Measurements from ENCODE around the gene CLDN1. TPM values are rescaled to one million over a fixed set of nuclear protein-coding genes. Genes with fewer than 3 reads are reported as not detected.
A peak's percentile ranks its signal among the peaks of the same experiment; 100 is the strongest.

Gene CLDN1
- total and polyA plus RNA-seq, 2 of the 13 experiments (the other 11 are each of a cell fraction or from before 2014, with no cell fraction given) = 42.7 to 51.6 TPM

DNA sequence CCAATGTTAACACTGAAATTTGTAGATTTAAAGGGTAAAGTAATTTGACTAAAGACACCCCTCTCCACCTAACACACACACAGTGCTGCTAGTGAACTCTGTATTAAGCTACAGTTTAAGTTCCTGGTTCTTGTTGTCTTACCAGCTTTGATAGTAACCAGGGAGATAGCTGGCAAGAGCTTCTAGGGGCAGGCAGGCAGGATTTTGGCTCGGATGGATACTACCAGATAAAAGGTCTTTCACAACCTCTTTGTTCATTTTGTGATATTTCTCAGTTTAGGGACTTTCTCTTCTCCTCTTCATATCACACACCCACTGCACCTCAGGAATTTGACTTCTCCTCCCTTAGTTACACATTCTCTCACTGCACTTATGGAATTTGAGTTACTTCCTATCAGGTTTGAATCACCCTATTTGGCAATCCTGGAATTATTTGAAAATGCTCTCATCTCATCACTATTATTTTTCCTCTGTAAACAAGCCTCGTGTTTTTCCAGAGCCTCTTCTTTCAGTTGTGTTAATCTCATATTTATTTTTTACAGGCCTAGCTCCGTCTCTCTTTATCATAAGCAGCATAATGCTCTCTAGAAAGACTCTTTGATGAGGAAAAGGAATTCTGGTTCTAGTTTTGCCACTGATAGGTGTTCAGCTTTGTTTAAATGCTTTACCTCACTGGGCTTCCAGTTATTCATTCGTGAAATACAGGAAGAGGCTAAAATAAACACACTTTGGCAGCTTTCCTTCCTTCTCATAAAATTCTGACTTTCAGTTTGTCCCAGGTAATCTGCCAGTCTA lies 23.0 kb upstream of the CLDN1 start (continued):
- TF ChIP-seq, protein P1, sequence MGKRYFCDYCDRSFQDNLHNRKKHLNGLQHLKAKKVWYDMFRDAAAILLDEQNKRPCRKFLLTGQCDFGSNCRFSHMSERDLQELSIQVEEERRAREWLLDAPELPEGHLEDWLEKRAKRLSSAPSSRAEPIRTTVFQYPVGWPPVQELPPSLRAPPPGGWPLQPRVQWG (CRISPR knock-in tag; IDR thresholded peaks at IDR 0.05; ENCODE audit: borderline replicate concordance, low read depth) = no peak
- TF ChIP-seq POLR2G (IDR thresholded peaks at IDR 0.05; ENCODE audit: low read depth, low read length) = no peak
- TF ChIP-seq RAD21 (CRISPR knock-in tag; IDR thresholded peaks at IDR 0.05) = no peak
- TF ChIP-seq HMGXB4 (CRISPR knock-in tag; IDR thresholded peaks at IDR 0.05; ENCODE audit: borderline replicate concordance in 1 of 2, low read depth in 1 of 2) = no peak
- TF ChIP-seq IRF2 (CRISPR knock-in tag; IDR thresholded peaks at IDR 0.05) = peak; percentile 17; the same call in 1 of the 2 replicates
- no peak for TF ChIP-seq ZNF24 (IDR thresholded peaks at IDR 0.05)
- no peak for TF ChIP-seq SSRP1 (CRISPR knock-in tag; IDR thresholded peaks at IDR 0.05)
- no peak for TF ChIP-seq SMC3 (IDR thresholded peaks at IDR 0.05; ENCODE audit: low read length)
- no peak for TF ChIP-seq BORCS8-MEF2B (CRISPR knock-in tag; IDR thresholded peaks at IDR 0.05)
- TF ChIP-seq HDAC6 (IDR thresholded peaks at IDR 0.05; ENCODE audit: low read depth, low read length) = no peak
- TF ChIP-seq JUN (CRISPR knock-in tag; IDR thresholded peaks at IDR 0.05) = peak; percentile 45; the same call in 1 of the 2 replicates
- TF ChIP-seq ARNTL (CRISPR knock-in tag; IDR thresholded peaks at IDR 0.05) = no peak
- TF ChIP-seq ZNF282 (IDR thresholded peaks at IDR 0.05; ENCODE audit: partially characterized antibody) = no peak
- TF ChIP-seq SIN3A (IDR thresholded peaks at IDR 0.05; ENCODE audit: borderline replicate concordance, low read depth, low read length) = no peak
- peak; percentile 44; the same call in 1 of the 2 replicates for TF ChIP-seq ATF7 (IDR thresholded peaks at IDR 0.05)
- TF ChIP-seq ATF7 (CRISPR knock-in tag; IDR thresholded peaks at IDR 0.05) = no peak
- TF ChIP-seq IRF9 (CRISPR knock-in tag; IDR thresholded peaks at IDR 0.05; ENCODE audit: borderline replicate concordance) = no peak
- TF ChIP-seq NFE2 (CRISPR knock-in tag; IDR thresholded peaks at IDR 0.05) = no peak
- TF ChIP-seq SMYD3 (CRISPR knock-in tag; IDR thresholded peaks at IDR 0.05) = no peak
- TF ChIP-seq TCF12 (IDR thresholded peaks at IDR 0.05) = no peak
- no peak; the same call in 1 of the 2 replicates for TF ChIP-seq TCF12 (CRISPR knock-in tag; IDR thresholded peaks at IDR 0.05)
- TF ChIP-seq ZNF652 (CRISPR knock-in tag; IDR thresholded peaks at IDR 0.05; ENCODE audit: borderline replicate concordance, low read depth) = no peak
- TF ChIP-seq ZFP36L1 (CRISPR knock-in tag; IDR thresholded peaks at IDR 0.05) = no peak
- TF ChIP-seq, protein P2, sequence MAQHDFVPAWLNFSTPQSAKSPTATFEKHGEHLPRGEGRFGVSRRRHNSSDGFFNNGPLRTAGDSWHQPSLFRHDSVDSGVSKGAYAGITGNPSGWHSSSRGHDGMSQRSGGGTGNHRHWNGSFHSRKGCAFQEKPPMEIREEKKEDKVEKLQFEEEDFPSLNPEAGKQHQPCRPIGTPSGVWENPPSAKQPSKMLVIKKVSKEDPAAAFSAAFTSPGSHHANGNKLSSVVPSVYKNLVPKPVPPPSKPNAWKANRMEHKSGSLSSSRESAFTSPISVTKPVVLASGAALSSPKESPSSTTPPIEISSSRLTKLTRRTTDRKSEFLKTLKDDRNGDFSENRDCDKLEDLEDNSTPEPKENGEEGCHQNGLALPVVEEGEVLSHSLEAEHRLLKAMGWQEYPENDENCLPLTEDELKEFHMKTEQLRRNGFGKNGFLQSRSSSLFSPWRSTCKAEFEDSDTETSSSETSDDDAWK (CRISPR knock-in tag; IDR thresholded peaks at IDR 0.05) = no peak
- TF ChIP-seq ZNF354B (CRISPR knock-in tag; IDR thresholded peaks at IDR 0.05) = no peak
- no peak for TF ChIP-seq MZF1 (CRISPR knock-in tag; IDR thresholded peaks at IDR 0.05; ENCODE audit: borderline replicate concordance)
- TF ChIP-seq ZNF230 (CRISPR knock-in tag; IDR thresholded peaks at IDR 0.05) = no peak
- no peak for TF ChIP-seq ZNF251 (CRISPR knock-in tag; IDR thresholded peaks at IDR 0.05)
